ENCODE data around the gene COMT.

- TF ChIP-seq CTCF (IDR thresholded peaks at IDR 0.05 in 8 of 11, conservative IDR thresholded peaks at IDR 0.05 in 3 of 11): no peak
- TF ChIP-seq POLR2A (IDR thresholded peaks at IDR 0.05): no peak
Measured at GRCh38 chr22:19898831-19899567, 42.6 kb upstream of the COMT start.
